Muscle layer of colon (tissue), 2 donors: ENCODE measurements around the gene IMMT.

ENCODE experiments used
- H3K27ac ChIP-seq: one replicate; pipeline ENCODE4 v1.7.0; 2013; ENCODE audit warnings: low read depth, mild to moderate bottlenecking, low read length, moderate library complexity
- H3K27me3 ChIP-seq, 2 donors: one replicate each; pipeline ENCODE4 v1.7.0; 2013; ENCODE audit warnings: low read length in 2 of 2, mild to moderate bottlenecking in 2 of 2; ENCODE audit not compliant: insufficient read depth in 2 of 2, control insufficient read depth in 1 of 2
- H3K36me3 ChIP-seq: one replicate; pipeline ENCODE4 v1.7.0; 2013; ENCODE audit warnings: mild to moderate bottlenecking, low read length; ENCODE audit not compliant: insufficient read depth
- H3K4me1 ChIP-seq: one replicate; pipeline ENCODE4 v1.7.0; 2013; ENCODE audit warnings: mild to moderate bottlenecking, low read length; ENCODE audit not compliant: insufficient read depth
- H3K4me3 ChIP-seq, 2 donors: one replicate each; pipeline ENCODE4 v1.7.0; 2013; ENCODE audit warnings: low read length in 2 of 2, low read depth in 1 of 2, mild to moderate bottlenecking in 1 of 2, moderate library complexity in 1 of 2
- H3K9ac ChIP-seq: one replicate; pipeline ENCODE4 v1.7.0; 2013; ENCODE audit warnings: low read length
- H3K9me3 ChIP-seq: one replicate; pipeline ENCODE4 v1.7.0; 2013; ENCODE audit warnings: mild to moderate bottlenecking, low read length
- donor health status: abdominal sarcoma.
- donor health status: Adenocarcinoma of cecum.

Gene IMMT

DNA sequence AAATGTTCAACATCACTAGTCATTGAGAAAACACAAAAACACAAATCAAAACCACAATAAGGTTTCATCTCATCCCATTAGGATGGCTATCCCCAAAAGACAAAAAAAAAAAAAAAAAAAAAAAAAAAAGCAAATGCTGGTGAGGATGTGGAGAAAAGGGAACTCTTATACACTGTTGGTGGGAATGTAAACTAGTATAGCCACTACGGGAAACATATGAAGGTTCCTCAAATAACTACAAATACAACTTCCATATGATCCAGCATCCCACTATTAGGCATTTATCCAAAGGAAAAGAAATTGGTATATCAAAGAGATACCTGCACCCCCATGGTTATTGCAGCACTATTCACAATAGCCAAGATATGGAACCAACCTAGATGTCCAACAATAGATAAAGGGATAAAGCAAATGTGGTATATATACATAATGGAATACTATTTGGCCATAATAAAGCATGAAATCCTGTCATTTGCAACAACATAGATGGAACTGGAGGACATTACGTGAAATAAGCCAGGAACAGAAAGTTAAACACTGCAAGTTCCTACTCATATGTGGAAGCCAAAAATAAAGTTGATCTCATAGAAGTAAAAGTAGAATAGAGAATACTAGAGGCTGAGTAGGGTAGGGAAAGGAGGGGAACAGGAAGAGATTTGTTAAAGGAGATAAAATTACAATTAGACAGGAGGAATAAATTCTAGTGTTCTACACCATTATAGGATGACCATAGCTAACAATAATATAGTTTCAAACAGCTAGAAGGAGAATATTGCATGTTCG, 98.0 kb downstream of the IMMT start:
- Histone ChIP-seq H3K27me3 (no peaks in the 10 kb centered on the region), H3K9ac (no peak overlapping the region), H3K36me3 (peaks cover 26% of the 10 kb centered on the region), H3K4me3 (no peak overlapping the region), H3K27ac (no peak overlapping the region), H3K9me3 (no peaks in the 10 kb centered on the region), H3K4me1 (no peaks in the 10 kb centered on the region)

DNA sequence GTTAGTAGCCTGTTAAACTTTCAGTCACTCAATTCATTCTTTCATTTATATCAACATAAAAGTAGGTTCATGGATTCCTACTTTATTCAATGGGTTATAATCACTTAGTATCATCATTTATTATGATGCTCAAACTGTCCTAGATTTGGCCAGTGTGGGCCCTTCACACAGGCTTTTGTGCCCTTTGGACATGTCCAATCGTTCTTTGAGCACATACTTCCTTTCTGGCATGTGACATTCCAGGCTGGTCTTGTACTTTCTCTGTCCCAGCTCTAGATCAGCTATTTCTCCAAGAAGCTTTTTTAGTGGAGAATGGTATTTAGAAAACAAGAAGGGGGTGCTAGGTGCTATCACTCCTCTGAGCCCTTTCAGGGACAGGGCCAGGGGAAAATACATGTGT, 101.0 kb downstream of the IMMT start:
- Histone ChIP-seq H3K27ac (no peak overlapping the region), H3K27me3 (no peaks in the 10 kb centered on the region), H3K9ac (no peak overlapping the region), H3K9me3 (no peaks in the 10 kb centered on the region), H3K36me3 (peaks cover 33% of the 10 kb centered on the region), H3K4me1 (no peaks in the 10 kb centered on the region), H3K4me3 (no peak overlapping the region)
